A549 (cell line): ENCODE data around the gene GPR12.

Source experiments
- MAX ChIP-seq: IDR thresholded peaks from 2 replicates; pipeline ENCODE4 v1.6.1; 2012
- RCOR1 ChIP-seq: fragments of 150-350 bp; IDR thresholded peaks from 2 replicates; pipeline ENCODE4 v1.6.1; 2014; ENCODE audit warnings: antibody characterized with exemption, low read length, low read depth

GRCh38 chr13:26713341-26713740 lies 47.2 kb downstream of the GPR12 start:
- TF ChIP-seq MAX (no peak), RCOR1 (no peak)
